ENCODE data around the gene KSR2. TPM values are rescaled to one million over a fixed set of nuclear protein-coding genes. Genes with fewer than 3 reads are reported as not detected.
A peak's percentile ranks its signal among the peaks of the same experiment; 100 is the strongest.

The KSR2 gene
- polyA plus RNA-seq, 1 experiment, result not detected

GRCh38 chr12:117486840-117487659, 481.7 kb downstream of the KSR2 start:
- ChIA-PET CTCF (no interaction called here), POLR2A (no interaction called here)
- H3K36me3 ChIP-seq (ENCODE audit: control insufficient read depth, insufficient read depth, low read length), result no peaks in the 10 kb centered on the region
- DNase-seq (ENCODE audit: low read depth), result peak; percentile 3
- H3K27me3 ChIP-seq (ENCODE audit: control insufficient read depth, insufficient read depth, low read length), result no peaks in the 10 kb centered on the region
- no peak for TF ChIP-seq CTCF (IDR thresholded peaks at IDR 0.05; ENCODE audit: insufficient read depth, low read depth, low read length)
- H3K4me3 ChIP-seq (ENCODE audit: low read depth, low read length), result no peak overlapping the region

GRCh38 chr12:117485984-117486839, 482.6 kb downstream of the KSR2 start:
- H3K36me3 ChIP-seq (ENCODE audit: control insufficient read depth, insufficient read depth, low read length), result no peaks in the 10 kb centered on the region
- ChIA-PET POLR2A (no interaction called here), CTCF (no interaction called here)
- DNase-seq (ENCODE audit: low read depth), result no peak
- TF ChIP-seq CTCF (IDR thresholded peaks at IDR 0.05; ENCODE audit: insufficient read depth, low read depth, low read length), result no peak
- no peaks in the 10 kb centered on the region for H3K27me3 ChIP-seq (ENCODE audit: control insufficient read depth, insufficient read depth, low read length)
- no peak overlapping the region for H3K4me3 ChIP-seq (ENCODE audit: low read depth, low read length)

GRCh38 chr12:117484901-117485300, 483.9 kb downstream of the KSR2 start:
- Histone ChIP-seq H3K36me3 (ENCODE audit: control insufficient read depth, insufficient read depth, low read length) (no peaks in the 10 kb centered on the region), H3K4me3 (ENCODE audit: low read depth, low read length) (no peak overlapping the region), H3K27me3 (ENCODE audit: control insufficient read depth, insufficient read depth, low read length) (no peaks in the 10 kb centered on the region)
- ChIA-PET POLR2A (no interaction called here), CTCF (no interaction called here)
- no peak for DNase-seq (ENCODE audit: low read depth)
- no peak for TF ChIP-seq CTCF (IDR thresholded peaks at IDR 0.05; ENCODE audit: insufficient read depth, low read depth, low read length)

- H3K4me3 ChIP-seq (ENCODE audit: low read depth, low read length), result no peak overlapping the region
- H3K36me3 ChIP-seq (ENCODE audit: control insufficient read depth, insufficient read depth, low read length), result no peaks in the 10 kb centered on the region
- no peak for TF ChIP-seq CTCF (IDR thresholded peaks at IDR 0.05; ENCODE audit: insufficient read depth, low read depth, low read length)
- H3K27me3 ChIP-seq (ENCODE audit: control insufficient read depth, insufficient read depth, low read length), result no peaks in the 10 kb centered on the region
- ChIA-PET POLR2A (no interaction called here), CTCF (interaction anchor here (0.6 kb wide), 1 partner anchor 800 kb away, joined by 3 read pairs; no protein-coding TSS in a partner anchor)
- no peak for DNase-seq (ENCODE audit: low read depth)
Measured at GRCh38 chr12:117483501-117483900, 485.3 kb downstream of the KSR2 start.

GRCh38 chr12:117481470-117481869, 487.3 kb downstream of the KSR2 start:
- no peaks in the 10 kb centered on the region for H3K36me3 ChIP-seq (ENCODE audit: control insufficient read depth, insufficient read depth, low read length)
- ChIA-PET POLR2A (no interaction called here), CTCF (no interaction called here)
- H3K27me3 ChIP-seq (ENCODE audit: control insufficient read depth, insufficient read depth, low read length), result no peaks in the 10 kb centered on the region
- DNase-seq (ENCODE audit: low read depth), result no peak
- H3K4me3 ChIP-seq (ENCODE audit: low read depth, low read length), result no peak overlapping the region
- no peak for TF ChIP-seq CTCF (IDR thresholded peaks at IDR 0.05; ENCODE audit: insufficient read depth, low read depth, low read length)

All from BJ (cell line).